ENCODE results near the gene TPCN1.

DNA sequence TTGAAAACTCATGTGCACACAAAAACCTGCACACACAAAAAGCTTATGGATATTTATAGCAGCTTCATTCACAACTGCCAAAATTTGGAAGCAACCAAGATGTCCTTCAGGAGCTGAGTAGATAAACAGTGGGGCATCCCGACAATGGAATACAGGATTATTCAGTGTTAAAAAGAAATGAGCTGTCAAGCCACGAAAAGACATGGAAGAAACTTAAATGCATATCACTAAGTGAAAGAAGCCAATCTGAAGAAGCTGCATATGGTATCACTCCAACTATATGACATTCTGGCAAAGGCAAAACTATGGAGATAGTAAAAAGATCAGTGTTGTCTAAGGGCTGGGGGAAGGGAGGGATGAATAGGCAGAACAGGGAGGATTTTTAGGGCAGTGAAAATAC is 5.2 kb upstream of the TPCN1 start:
- TF ChIP-seq, protein P1, sequence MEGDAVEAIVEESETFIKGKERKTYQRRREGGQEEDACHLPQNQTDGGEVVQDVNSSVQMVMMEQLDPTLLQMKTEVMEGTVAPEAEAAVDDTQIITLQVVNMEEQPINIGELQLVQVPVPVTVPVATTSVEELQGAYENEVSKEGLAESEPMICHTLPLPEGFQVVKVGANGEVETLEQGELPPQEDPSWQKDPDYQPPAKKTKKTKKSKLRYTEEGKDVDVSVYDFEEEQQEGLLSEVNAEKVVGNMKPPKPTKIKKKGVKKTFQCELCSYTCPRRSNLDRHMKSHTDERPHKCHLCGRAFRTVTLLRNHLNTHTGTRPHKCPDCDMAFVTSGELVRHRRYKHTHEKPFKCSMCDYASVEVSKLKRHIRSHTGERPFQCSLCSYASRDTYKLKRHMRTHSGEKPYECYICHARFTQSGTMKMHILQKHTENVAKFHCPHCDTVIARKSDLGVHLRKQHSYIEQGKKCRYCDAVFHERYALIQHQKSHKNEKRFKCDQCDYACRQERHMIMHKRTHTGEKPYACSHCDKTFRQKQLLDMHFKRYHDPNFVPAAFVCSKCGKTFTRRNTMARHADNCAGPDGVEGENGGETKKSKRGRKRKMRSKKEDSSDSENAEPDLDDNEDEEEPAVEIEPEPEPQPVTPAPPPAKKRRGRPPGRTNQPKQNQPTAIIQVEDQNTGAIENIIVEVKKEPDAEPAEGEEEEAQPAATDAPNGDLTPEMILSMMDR (IDR thresholded peaks at IDR 0.05 in 2 of 3, conservative IDR thresholded peaks at IDR 0.05 in 1 of 3; ENCODE audit: borderline replicate concordance in 1 of 3, insufficient read depth in 1 of 3, low read depth in 2 of 3, low read length in 2 of 3): no peak
- TF ChIP-seq, protein P2, sequence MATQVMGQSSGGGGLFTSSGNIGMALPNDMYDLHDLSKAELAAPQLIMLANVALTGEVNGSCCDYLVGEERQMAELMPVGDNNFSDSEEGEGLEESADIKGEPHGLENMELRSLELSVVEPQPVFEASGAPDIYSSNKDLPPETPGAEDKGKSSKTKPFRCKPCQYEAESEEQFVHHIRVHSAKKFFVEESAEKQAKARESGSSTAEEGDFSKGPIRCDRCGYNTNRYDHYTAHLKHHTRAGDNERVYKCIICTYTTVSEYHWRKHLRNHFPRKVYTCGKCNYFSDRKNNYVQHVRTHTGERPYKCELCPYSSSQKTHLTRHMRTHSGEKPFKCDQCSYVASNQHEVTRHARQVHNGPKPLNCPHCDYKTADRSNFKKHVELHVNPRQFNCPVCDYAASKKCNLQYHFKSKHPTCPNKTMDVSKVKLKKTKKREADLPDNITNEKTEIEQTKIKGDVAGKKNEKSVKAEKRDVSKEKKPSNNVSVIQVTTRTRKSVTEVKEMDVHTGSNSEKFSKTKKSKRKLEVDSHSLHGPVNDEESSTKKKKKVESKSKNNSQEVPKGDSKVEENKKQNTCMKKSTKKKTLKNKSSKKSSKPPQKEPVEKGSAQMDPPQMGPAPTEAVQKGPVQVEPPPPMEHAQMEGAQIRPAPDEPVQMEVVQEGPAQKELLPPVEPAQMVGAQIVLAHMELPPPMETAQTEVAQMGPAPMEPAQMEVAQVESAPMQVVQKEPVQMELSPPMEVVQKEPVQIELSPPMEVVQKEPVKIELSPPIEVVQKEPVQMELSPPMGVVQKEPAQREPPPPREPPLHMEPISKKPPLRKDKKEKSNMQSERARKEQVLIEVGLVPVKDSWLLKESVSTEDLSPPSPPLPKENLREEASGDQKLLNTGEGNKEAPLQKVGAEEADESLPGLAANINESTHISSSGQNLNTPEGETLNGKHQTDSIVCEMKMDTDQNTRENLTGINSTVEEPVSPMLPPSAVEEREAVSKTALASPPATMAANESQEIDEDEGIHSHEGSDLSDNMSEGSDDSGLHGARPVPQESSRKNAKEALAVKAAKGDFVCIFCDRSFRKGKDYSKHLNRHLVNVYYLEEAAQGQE (IDR thresholded peaks at IDR 0.05; ENCODE audit: low read depth): no peak
- no peak for TF ChIP-seq POLR2A (IDR thresholded peaks at IDR 0.05; ENCODE audit: borderline replicate concordance, extremely low read depth, insufficient read depth, insufficient read length)
- TF ChIP-seq FOSL1 (IDR thresholded peaks at IDR 0.05; ENCODE audit: low read depth): no peak
- no peak for TF ChIP-seq EGR1 (IDR thresholded peaks at IDR 0.05; ENCODE audit: low read depth)
- no peak for TF ChIP-seq POLR2AphosphoS5 (IDR thresholded peaks at IDR 0.05; ENCODE audit: low read depth, low read length)
- TF ChIP-seq ELF1 (IDR thresholded peaks at IDR 0.05; ENCODE audit: borderline replicate concordance, low read depth): no peak
- TF ChIP-seq, protein P3, sequence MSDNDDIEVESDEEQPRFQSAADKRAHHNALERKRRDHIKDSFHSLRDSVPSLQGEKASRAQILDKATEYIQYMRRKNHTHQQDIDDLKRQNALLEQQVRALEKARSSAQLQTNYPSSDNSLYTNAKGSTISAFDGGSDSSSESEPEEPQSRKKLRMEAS (IDR thresholded peaks at IDR 0.05): no peak

Data from HCT116 (cell line).